ENCODE results near the gene NFE2L3. TPM values are rescaled to one million over a fixed set of nuclear protein-coding genes. Genes with fewer than 3 reads are reported as not detected.
A peak's percentile ranks its signal among the peaks of the same experiment; 100 is the strongest.
"Not testable (repeated sequence)": the region's sequence is repeated elsewhere in the genome, so short reads cannot be mapped to it uniquely, and the experiment has no call there.

The NFE2L3 gene
- total RNA-seq, 3 donors from 2014 or later, result 34.1 to 53.7 (median 46.5) TPM

DNA sequence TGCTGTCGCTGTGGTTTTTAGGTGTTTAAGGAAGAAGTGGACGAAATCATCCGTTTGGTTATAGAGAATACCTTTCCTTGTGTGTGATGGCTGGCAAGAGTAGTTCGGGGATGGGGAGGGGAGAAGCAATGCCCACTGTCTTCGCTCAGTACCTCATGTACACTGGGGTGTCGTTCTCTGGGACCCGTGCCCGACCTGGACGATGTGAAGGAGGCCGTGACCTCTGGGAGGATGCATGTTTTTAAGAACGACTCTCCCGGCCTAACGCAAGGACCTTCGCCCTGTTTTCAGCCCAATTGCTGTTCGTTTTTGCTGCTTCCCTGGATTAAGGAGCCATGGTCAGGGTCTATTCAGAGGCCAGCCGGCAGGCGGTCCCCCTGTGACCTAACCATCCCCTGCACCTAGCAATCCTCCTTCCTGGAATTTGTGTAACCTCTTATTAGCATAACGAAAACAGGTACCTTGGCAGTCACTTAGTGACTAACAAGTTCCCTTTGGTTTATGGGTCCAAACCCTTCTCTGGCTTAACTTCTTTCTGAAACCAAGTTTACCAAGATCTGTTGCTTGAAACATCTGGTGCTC is 1.3 kb downstream of the NFE2L3 start:
- Mint-ChIP-seq H3K4me1 (ENCODE audit: low read depth) (peaks cover 63% of the 10 kb centered on the region), H3K27me3 (ENCODE audit: low read depth) (no peaks in the 10 kb centered on the region), H3K4me3 (peak overlapping the region; percentile 97), H3K36me3 (ENCODE audit: insufficient read depth) (peaks cover 10% of the 10 kb centered on the region), H3K9me3 (no peaks in the 10 kb centered on the region)
- DNase-seq (no peak), ATAC-seq (peak; percentile 21 to 39)

DNA sequence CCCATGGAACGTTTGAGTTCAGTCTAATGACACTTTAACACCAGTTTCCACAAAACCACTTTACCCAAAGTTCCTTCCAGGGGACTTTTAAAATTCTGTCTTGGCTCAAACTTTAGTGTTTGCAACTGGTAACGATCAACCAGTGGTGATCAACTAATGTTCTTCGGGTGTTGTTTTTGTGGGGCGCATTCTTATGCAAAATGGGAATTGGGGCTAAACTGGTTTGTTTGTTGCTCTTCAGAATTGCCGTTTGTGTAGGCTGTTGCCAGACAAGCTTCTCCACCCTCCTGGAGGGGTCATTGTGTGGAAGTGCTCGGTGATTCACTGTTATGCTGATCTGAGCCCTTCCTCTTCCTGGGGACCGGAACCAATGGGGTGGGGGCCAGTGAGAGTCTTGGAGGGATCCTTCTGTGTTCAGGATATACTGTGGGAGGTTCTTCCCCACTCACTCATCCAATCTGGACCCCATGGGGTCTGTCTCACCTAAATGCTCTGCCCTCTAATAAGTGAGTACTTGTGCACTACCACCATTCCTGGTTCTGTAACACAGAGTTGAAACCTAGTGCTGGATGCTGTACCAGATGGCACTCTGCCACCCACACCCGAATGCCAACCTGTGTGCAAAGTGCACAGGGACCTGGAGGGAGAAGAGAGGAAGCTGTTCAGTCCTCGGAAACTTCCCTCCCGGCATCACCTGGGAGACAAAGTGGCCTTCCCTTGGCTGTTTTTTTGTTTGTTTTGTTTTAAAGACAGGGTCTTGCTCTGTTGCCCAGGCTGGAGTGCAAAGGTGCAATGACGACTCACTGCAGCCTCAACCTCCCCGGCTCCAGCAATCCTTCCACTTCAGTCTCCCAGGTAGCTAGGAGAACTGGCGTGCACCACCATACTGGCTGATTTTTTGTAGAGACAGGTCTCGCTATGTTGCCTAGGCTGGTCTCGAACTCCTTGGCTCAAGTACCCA is 2.1 kb downstream of the NFE2L3 start:
- H3K4me1 Mint-ChIP-seq (ENCODE audit: low read depth), result peaks cover 71% of the 10 kb centered on the region
- peaks cover 11% of the 10 kb centered on the region for H3K36me3 Mint-ChIP-seq (ENCODE audit: insufficient read depth)
- no peaks in the 10 kb centered on the region for H3K27me3 Mint-ChIP-seq (ENCODE audit: low read depth)
- no peak for DNase-seq
- ATAC-seq, result peak; percentile 12 to 13
- peak overlapping the region; percentile 97 for H3K4me3 Mint-ChIP-seq
- H3K9me3 Mint-ChIP-seq, result no peaks in the 10 kb centered on the region

DNA sequence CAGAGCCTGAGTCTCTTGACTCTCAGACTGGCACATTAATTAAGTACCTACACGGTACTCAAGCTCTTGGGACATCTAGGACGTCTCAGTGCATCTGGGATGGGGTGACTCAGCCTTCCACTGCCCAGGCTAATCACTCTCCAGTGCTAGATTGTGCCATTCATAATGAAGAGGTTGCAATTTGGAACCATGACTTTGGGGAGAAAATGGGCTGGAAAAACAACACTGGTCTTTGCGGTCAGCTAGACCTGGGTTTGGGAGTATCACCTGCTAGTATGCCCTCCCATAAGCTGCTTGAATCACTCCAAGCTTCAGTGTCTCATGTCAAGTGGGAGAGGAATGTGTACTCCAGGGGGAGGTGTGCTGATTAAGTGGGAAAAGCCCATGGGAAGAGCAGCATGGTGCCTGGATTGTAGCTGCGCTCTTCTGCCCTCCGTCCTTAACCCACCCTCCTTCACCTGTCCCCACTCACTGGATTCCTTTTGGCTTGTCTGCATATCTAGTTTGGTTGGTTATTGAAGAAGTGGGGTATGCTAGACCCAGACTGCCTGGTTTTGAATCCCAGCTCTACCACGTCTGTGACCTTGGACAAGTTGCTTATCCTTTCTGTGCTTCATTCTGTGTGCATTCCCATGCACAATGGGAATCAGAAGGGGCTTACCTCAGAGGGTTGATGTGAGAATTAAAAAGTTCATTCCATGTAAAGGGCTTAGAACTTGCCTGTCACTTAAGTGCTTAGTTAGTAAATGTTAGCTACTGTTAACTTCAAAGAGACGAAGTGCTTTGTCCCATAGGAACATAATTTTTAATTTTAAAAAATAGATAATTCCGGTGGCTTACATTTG is 3.8 kb downstream of the NFE2L3 start:
- Mint-ChIP-seq H3K4me3 (peak overlapping the region; percentile 97), H3K27me3 (ENCODE audit: low read depth) (no peaks in the 10 kb centered on the region), H3K9me3 (no peaks in the 10 kb centered on the region), H3K4me1 (ENCODE audit: low read depth) (peaks cover 83% of the 10 kb centered on the region), H3K36me3 (ENCODE audit: insufficient read depth) (peaks cover 14% of the 10 kb centered on the region)
- no peak for ATAC-seq
- DNase-seq, result no peak

DNA sequence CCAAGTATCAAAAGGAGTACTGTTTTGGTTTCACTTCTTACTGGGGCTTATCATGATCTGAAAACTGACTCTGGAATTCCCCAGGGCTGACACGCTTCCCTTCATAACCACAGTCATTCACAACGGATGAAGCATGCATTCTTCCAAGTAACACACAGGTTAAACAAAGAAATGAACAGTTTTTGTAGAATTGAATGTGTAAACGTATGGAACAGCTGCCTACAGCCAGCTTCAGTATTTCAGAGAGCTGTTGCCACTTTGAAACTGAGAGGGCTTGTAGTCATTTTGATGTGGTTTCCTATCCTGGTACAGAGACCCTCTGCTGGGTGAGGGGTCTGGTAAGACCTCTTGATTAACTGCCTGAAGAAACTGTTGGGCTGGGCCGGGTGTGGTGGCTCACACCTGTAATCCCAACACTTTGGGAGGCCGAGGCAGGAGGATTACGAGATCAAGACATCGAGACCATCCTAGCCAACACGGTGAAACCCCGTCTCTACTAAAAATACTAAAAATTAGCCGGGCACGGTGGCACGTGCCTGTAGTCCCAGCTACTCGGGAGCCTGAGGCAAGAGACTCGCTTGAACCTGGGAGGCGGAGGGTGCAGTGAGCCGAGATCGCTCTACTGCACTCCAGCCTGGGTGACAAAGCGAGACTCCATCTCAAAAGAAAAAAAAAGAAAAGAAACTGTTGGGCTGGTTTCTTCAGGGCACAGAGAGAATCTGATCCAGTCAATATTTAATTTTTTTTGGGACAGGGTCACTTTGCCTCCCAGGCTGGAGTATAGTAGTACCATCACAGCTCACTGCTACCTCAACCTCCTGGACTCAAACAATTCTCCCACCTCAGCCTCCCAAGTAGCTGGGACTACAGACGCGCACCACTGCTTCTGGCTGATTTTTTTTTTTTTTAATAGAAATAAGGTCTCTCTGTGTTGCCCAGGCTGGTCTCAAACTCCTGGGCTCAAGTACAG is 4.7 kb downstream of the NFE2L3 start:
- peak; percentile 46 to 56 for ATAC-seq

DNA sequence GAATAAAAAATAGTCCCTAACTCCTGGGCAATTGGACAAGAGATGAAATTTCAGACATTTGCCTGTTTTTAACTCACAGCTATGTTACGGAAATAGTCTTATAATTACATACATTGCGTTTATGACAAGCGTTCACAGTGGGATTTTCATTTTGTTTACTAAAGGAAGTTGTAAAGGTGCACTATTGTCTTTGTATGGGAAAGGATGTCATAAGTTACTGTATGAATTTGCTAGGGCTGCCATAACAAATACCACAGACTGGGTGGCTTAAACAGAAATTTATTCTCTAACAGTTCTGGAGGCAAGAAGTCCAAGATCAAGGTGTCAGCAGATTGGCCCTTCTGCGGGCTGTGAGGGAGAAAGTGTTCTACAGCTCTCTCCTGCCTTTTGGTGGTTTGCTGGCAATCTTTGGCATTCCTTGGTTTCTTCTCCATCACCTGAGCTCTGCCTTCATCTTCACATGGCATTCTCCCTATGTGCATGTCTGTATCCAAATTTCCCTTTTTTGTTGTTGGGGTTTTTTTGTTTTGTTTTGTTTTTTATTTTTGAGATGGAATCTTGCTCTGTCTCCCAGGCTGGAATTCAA is 5.6 kb downstream of the NFE2L3 start:
- H3K4me3 Mint-ChIP-seq, result peak overlapping the region; percentile 33
- no peaks in the 10 kb centered on the region for H3K9me3 Mint-ChIP-seq
- no peak for ATAC-seq
- DNase-seq, result no peak
- peaks cover 17% of the 10 kb centered on the region for H3K36me3 Mint-ChIP-seq (ENCODE audit: insufficient read depth)
- H3K27me3 Mint-ChIP-seq (ENCODE audit: low read depth), result no peaks in the 10 kb centered on the region
- H3K4me1 Mint-ChIP-seq (ENCODE audit: low read depth), result peaks cover 81% of the 10 kb centered on the region

More for the DNA sequence above, 4.7 kb downstream of the NFE2L3 start:
- peak overlapping the region; percentile 97 for H3K4me3 Mint-ChIP-seq
- peaks cover 76% of the 10 kb centered on the region for H3K4me1 Mint-ChIP-seq (ENCODE audit: low read depth)
- peaks cover 17% of the 10 kb centered on the region for H3K36me3 Mint-ChIP-seq (ENCODE audit: insufficient read depth)
- peak; percentile 45 for DNase-seq
- H3K9me3 Mint-ChIP-seq, result no peaks in the 10 kb centered on the region
- H3K27me3 Mint-ChIP-seq (ENCODE audit: low read depth), result no peaks in the 10 kb centered on the region

DNA sequence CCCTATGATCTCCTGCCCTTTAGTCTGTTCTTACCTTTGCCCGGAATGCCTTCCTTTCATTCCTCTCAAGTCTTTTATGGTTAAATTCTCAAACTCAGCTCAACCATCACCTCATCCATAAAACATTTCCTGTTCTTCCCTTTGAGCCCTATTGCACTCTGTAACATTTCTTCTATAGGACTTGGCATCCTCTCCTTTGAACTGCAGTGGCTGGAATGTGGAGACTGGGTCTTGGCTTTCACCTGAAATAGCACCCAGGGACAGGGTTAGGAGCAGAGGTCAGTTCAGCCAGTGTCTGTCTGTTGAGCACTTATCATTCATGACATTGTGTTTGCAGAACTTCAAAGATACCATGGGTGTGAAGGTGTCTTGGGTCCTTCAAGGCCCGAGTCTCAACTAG is 7.2 kb downstream of the NFE2L3 start:
- ATAC-seq (no peak), DNase-seq (no peak)
- Mint-ChIP-seq H3K9me3 (no peaks in the 10 kb centered on the region), H3K4me3 (no peak overlapping the region), H3K4me1 (ENCODE audit: low read depth) (peaks cover 76% of the 10 kb centered on the region), H3K36me3 (ENCODE audit: insufficient read depth) (peaks cover 15% of the 10 kb centered on the region), H3K27me3 (ENCODE audit: low read depth) (no peaks in the 10 kb centered on the region)

DNA sequence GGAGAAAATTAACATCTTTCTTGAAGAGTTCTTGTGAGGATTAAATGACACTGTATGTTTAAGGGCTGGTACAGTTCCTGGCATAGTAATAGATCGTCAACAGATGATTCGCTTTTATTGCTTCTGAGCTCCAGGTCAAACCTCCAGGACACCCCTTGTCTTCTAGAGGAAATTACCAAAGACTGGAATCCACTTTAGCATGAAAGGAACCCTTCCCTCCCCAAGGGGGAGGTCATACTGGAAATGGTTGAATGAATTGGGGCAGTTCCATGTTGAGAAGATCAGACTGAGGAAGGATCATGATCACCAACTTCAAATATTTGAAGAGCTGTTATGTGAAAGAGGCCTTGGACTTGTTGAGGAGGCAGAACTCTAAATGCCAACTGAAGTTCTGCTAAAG is 8.9 kb downstream of the NFE2L3 start:
- Mint-ChIP-seq H3K27me3 (ENCODE audit: low read depth) (no peaks in the 10 kb centered on the region), H3K9me3 (no peaks in the 10 kb centered on the region), H3K36me3 (ENCODE audit: insufficient read depth) (peaks cover 12% of the 10 kb centered on the region), H3K4me3 (no peak overlapping the region), H3K4me1 (ENCODE audit: low read depth) (peaks cover 63% of the 10 kb centered on the region)
- DNase-seq, result no peak
- no peak for ATAC-seq

DNA sequence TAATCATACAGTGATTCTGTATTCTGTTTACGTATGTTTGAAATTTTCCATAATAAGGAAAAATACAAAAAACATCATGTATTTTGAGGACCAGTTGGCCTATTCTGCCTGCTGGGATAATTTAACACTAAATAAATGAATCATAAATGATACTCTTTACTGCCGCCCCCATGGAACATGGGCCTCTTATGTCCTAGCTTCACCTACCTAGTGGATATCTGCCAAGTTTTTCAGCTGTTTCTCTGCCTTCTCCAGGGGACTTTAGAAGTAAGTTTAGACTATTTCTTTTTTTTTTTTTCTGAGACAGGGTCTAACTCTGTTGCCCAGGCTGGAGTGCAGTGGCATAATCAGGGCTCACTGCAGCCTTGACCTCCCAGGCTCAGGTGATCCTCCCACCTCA is 10.4 kb downstream of the NFE2L3 start:
- Mint-ChIP-seq H3K36me3 (ENCODE audit: insufficient read depth) (peaks cover 12% of the 10 kb centered on the region), H3K4me3 (no peak overlapping the region), H3K27me3 (ENCODE audit: low read depth) (no peaks in the 10 kb centered on the region), H3K9me3 (no peaks in the 10 kb centered on the region), H3K4me1 (ENCODE audit: low read depth) (peaks cover 62% of the 10 kb centered on the region)
- DNase-seq, result no peak
- ATAC-seq, result no peak

DNA sequence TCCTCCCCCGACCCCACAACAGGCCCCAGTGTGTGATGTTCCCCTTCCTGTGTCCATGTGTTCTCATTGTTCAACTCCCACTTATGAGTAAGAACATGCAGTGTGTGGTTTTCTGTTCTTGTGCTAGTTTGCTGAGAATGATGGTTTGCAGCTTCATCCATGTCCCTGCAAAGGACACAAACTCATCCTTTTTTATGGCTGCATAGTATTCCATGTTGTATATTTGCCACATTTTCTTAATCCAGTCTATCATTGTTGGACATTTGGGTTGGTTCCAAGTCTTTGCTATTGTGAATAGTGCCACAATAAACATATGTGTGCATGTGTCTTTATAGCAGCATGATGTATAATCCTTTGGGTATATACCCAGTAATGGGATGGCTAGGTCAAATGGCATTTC is 11.8 kb downstream of the NFE2L3 start:
- not testable (repeated sequence) for ATAC-seq

DNA sequence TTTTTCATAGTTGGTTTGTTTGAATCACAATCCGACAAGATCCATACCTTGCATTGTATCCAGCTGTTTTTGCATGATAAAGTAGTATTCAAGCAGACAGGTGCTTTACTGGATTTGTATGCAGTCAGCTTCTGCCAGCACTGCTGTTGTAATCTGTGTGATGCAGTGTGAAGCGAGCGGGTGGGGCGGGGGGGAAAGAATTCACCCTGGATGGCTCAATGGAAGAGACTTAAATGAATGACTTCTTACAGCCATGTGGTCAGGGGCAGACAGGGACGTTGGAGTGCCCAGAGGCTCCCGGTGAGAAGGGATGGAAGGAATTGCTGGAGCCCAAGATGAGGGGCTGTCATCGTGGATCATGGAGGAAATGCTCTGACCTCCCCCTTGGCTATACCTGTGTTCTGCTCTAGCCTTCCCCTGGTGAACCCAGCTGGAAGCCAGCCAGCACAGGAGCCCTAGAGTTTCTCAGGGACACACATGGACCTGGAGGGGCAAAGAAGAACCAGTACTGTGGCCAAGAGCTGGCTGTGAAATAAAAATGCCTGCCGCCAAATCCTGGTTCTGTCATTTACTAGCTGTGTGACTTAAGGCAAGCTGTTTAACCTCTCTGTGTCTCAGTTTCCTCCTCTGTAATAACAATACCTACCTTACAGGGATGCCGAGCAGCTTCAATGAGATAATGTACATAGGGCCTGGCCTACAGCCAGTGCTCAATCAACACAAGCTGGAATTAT is 14.1 kb downstream of the NFE2L3 start:
- no peak overlapping the region for H3K4me3 Mint-ChIP-seq
- ATAC-seq, result no peak
- peaks cover 35% of the 10 kb centered on the region for H3K4me1 Mint-ChIP-seq (ENCODE audit: low read depth)
- no peak for DNase-seq
- H3K36me3 Mint-ChIP-seq (ENCODE audit: insufficient read depth), result peaks cover 7% of the 10 kb centered on the region
- no peaks in the 10 kb centered on the region for H3K9me3 Mint-ChIP-seq
- no peaks in the 10 kb centered on the region for H3K27me3 Mint-ChIP-seq (ENCODE audit: low read depth)

More for the DNA sequence above, 11.8 kb downstream of the NFE2L3 start:
- not testable (repeated sequence) for H3K4me3 Mint-ChIP-seq; DNase-seq; H3K27me3 Mint-ChIP-seq (ENCODE audit: low read depth); H3K9me3 Mint-ChIP-seq; H3K36me3 Mint-ChIP-seq (ENCODE audit: insufficient read depth)
- peaks cover 51% of the 10 kb centered on the region for H3K4me1 Mint-ChIP-seq (ENCODE audit: low read depth)

DNA sequence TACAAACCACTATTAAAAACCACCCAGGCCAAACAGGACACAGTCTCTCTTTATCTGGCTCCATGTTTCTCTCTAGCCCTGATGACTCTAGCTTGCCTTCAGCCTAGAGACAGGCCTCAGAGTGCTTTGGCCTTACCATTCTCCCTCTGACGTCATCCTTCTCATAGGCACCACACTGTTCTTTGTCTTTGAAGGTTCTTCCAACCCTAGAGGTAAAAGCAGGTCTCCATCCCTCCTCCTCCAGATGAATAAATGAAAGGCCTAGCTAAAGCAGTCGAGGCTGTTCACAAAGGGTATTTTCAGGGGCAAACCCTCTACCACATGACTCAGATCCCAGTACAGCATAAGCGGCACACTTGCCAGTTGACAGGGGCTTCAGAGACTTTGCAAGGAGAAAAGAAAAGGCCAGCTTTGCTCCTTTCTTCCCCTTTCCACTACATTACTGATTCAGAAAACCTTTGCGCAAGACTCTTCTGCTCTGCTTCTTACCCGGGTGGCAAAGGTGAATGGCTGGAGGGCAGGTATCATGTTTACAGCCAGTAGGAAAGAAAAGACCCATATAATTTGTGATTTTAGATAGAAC is 14.8 kb downstream of the NFE2L3 start:
- Mint-ChIP-seq H3K4me3 (peak overlapping the region; percentile 15), H3K9me3 (no peaks in the 10 kb centered on the region), H3K4me1 (ENCODE audit: low read depth) (peaks cover 35% of the 10 kb centered on the region), H3K36me3 (ENCODE audit: insufficient read depth) (peaks cover 10% of the 10 kb centered on the region), H3K27me3 (ENCODE audit: low read depth) (no peaks in the 10 kb centered on the region)
- ATAC-seq, result peak; percentile 85 to 88
- DNase-seq, result no peak

DNA sequence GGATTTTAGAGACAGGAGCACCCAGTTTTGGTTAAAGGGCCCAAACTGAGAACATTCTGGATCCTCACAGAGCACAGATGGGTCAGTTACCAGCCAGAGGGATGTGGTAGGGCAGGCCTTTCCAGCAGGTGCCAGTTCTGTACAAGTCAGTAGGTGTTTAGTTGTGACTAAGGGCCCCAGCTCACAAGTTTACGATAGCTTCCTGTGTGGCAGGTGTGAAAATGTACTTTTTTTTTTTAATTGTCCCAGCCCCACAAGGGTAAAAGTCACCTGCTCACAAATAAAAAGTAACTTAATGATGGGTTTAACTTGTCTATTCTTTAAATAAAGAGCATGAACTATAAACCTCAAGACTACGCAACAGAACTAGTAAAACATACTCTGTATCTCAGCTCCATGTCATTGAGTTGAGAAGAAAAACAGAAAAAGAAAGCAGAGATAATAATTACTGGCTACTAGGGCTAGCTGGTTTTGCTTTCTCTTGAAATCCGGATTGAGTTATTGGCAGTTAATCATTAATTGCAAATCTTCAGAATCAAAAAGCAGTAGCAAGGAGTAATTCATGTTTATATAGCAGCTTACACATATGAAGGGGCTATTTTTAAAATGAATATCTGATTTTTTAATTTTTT is 15.4 kb downstream of the NFE2L3 start:
- Mint-ChIP-seq H3K4me3 (peak overlapping the region; percentile 15), H3K4me1 (ENCODE audit: low read depth) (peaks cover 30% of the 10 kb centered on the region), H3K9me3 (no peaks in the 10 kb centered on the region), H3K27me3 (ENCODE audit: low read depth) (no peaks in the 10 kb centered on the region), H3K36me3 (ENCODE audit: insufficient read depth) (peaks cover 13% of the 10 kb centered on the region)
- peak; percentile 82 to 84 for ATAC-seq
- DNase-seq, result no peak
